ENCODE data around the gene TSPAN15. TPM values are rescaled to one million over a fixed set of nuclear protein-coding genes. Genes with fewer than 3 reads are reported as not detected.

TSPAN15 gene
- total and polyA plus RNA-seq, 12 donors = 5.0 to 18.2 (median 10.6) TPM

GRCh38 chr10:69481305-69481704 lies 30.0 kb downstream of the TSPAN15 start:
- H3K4me3 ChIP-seq = no peak overlapping the region
- no peak for TF ChIP-seq CTCF (IDR thresholded peaks at IDR 0.05)
- ATAC-seq = peak in 6 of 8 donors; percentile 15 to 51 (median 25)
- H3K27me3 ChIP-seq = no peaks in the 10 kb centered on the region
- peak overlapping the region in 9 of 10 donors; percentile 62 to 92 (median 86) for H3K27ac ChIP-seq
- no peak for DNase-seq
- WGBS, 2 donors = 64 to 73% methylated on average over 6 of the region's 6 CpGs
- intact Hi-C loops (cut with DNase I) = no loop called here
- no peaks in the 10 kb centered on the region for H3K9me3 ChIP-seq
- H3K4me1 ChIP-seq = peaks cover 20 to 84% (median 66%) of the 10 kb centered on the region in 9 donors
- peaks cover 0 to under 1% (median 0%) of the 10 kb centered on the region in 9 donors for H3K36me3 ChIP-seq

GRCh38 chr10:69481811-69482524 lies 30.7 kb downstream of the TSPAN15 start:
- H3K36me3 ChIP-seq = peaks cover 0 to 7% (median 0%) of the 10 kb centered on the region in 9 donors
- peak overlapping the region in 8 of 10 donors; percentile 62 to 92 (median 87) for H3K27ac ChIP-seq
- H3K4me1 ChIP-seq = peaks cover 20 to 91% (median 72%) of the 10 kb centered on the region in 9 donors
- 90 to 91% methylated on average over 4 of the region's 4 CpGs for WGBS, 2 donors
- no peak for ATAC-seq
- no peak for TF ChIP-seq CTCF (IDR thresholded peaks at IDR 0.05)
- H3K27me3 ChIP-seq = no peaks in the 10 kb centered on the region
- H3K4me3 ChIP-seq = no peak overlapping the region
- intact Hi-C loops (cut with DNase I) = no loop called here
- no peaks in the 10 kb centered on the region for H3K9me3 ChIP-seq
- no peak for DNase-seq

GRCh38 chr10:69483963-69484362 lies 32.7 kb downstream of the TSPAN15 start:
- Histone ChIP-seq H3K27me3 (no peaks in the 10 kb centered on the region), H3K27ac (peak overlapping the region in 5 of 10 donors; percentile 19 to 91 (median 47)), H3K9me3 (peaks cover 0 to 12% (median 3%) of the 10 kb centered on the region in 11 donors), H3K4me1 (peaks cover 19 to 84% (median 70%) of the 10 kb centered on the region in 9 donors), H3K4me3 (no peak overlapping the region), H3K36me3 (peaks cover 0 to 13% (median 0%) of the 10 kb centered on the region in 9 donors)
- WGBS, 2 donors = 75 to 78% methylated on average over 5 of the region's 5 CpGs
- no peak for TF ChIP-seq CTCF (IDR thresholded peaks at IDR 0.05)
- intact Hi-C loops (cut with DNase I) = no loop called here
- ATAC-seq (no peak), DNase-seq (no peak)

GRCh38 chr10:69484736-69485135 lies 33.5 kb downstream of the TSPAN15 start:
- H3K4me3 ChIP-seq = no peak overlapping the region
- peaks cover 0 to 19% (median 3%) of the 10 kb centered on the region in 11 donors for H3K9me3 ChIP-seq
- no peaks in the 10 kb centered on the region for H3K27me3 ChIP-seq
- WGBS, 2 donors = 79 to 90% methylated on average over 7 of the region's 7 CpGs
- intact Hi-C loops (cut with DNase I) = no loop called here
- H3K27ac ChIP-seq = peak overlapping the region in 1 of 10 donors; percentile 91
- H3K4me1 ChIP-seq = peaks cover 11 to 76% (median 62%) of the 10 kb centered on the region in 9 donors
- ATAC-seq (no peak), DNase-seq (no peak)
- no peak for TF ChIP-seq CTCF (IDR thresholded peaks at IDR 0.05)
- H3K36me3 ChIP-seq = peaks cover 0 to 14% (median 0%) of the 10 kb centered on the region in 9 donors

Data from heart right ventricle (tissue), 16 donors.